Thyroid gland (tissue), 4 donors: ENCODE results near the gene MAGI3. TPM values are rescaled to one million over a fixed set of nuclear protein-coding genes. Genes with fewer than 3 reads are reported as not detected.
"Not testable (repeated sequence)": the region's sequence is repeated elsewhere in the genome, so short reads cannot be mapped to it uniquely, and the experiment has no call there.

Experiments used
- DNase-seq, 2 donors: peaks; one replicate each; pipeline ENCODE4 v3.0.0-alpha.2; 2019
- H3K27ac ChIP-seq, 3 donors: fragments of 200-600 bp; sonication (generic); 1 replicate in 2 of 3; 2 replicates in 1 of 3; pipeline ENCODE4 v1.5.1; 2016 to 2019; ENCODE audit warnings: mild to moderate bottlenecking in 1 of 3, moderate library complexity in 1 of 3
- H3K27me3 ChIP-seq: fragments of 200-600 bp; sonication (generic); one replicate; pipeline ENCODE4 v1.5.1; 2019
- H3K36me3 ChIP-seq, 2 donors: fragments of 200-600 bp; sonication (generic); one replicate each; pipeline ENCODE4 v1.5.1; 2016 to 2019
- H3K4me1 ChIP-seq, 2 donors: fragments of 200-600 bp; sonication (generic); one replicate each; pipeline ENCODE4 v1.5.1; 2017 to 2019
- H3K4me3 ChIP-seq, 3 donors: fragments of 200-600 bp; sonication (generic); replicated peaks in 1 of 3; 1 replicate in 2 of 3; 2 replicates in 1 of 3; pipeline ENCODE4 v1.5.1; 2016; ENCODE audit warnings: mild to moderate bottlenecking in 1 of 3
- H3K9me3 ChIP-seq: fragments of 200-600 bp; sonication (generic); one replicate; pipeline ENCODE4 v1.5.1; 2017
- POLR2A ChIP-seq, 2 donors: fragments of 450-650 bp; IDR thresholded peaks; one replicate each; pipeline ENCODE4 v1.6.1; 2017; ENCODE audit warnings: antibody characterized with exemption in 2 of 2, mild to moderate bottlenecking in 2 of 2, moderate library complexity in 1 of 2
- WGBS, 2 donors: methylation state at CpG; one replicate each; pipeline ENCODE4 v1.1.5; 2017; 5-methylcytosine and 5-hydroxymethylcytosine counted together
- intact Hi-C: fragments of 100-400 bp; cut with DNase I; formaldehyde crosslinking; loops from one replicate; pipeline ENCODE4 v1.15.1; 2023
- total RNA-seq, 4 donors: library from RNA; depleted of rRNA; stranded (reverse); fragments of >200 nt; gene quantifications; one replicate each; pipeline ENCODE4 v1.2.3, GENCODE V29; 2016
- TF ChIP-seq, protein P1 (sequence below), 6 experiments: fragments of 200-600 bp in 3 of 6; fragments of 450-650 bp in 3 of 6; sonication (generic) in 3 of 6; IDR thresholded peaks; one replicate each; pipeline ENCODE4 v1.5.1; 2016 to 2019; ENCODE audit warnings: antibody characterized with exemption in 6 of 6, mild to moderate bottlenecking in 2 of 6, inconsistent platforms in 1 of 6, moderate library complexity in 1 of 6

The MAGI3 gene
- total RNA-seq, 4 donors from 2014 or later = 52.9 to 91.0 (median 61.9) TPM

DNA sequence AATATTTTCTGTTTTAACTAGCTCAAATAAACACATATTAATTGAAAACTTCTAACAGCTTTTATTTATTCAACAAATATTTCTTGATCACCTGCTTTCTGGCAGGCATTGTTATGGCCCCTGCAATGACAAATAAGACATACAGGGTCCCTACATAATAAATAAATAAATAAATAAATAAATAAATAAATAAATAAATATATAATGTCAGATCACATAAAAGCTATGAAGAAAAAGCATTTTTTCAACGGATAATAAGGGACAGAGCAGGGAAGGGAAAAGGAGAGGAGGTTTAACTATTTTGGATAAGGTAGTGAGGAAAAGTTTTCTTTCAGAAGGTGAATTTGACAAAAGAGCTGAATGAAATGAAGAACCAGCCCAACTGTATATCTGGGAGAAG lies 115.0 kb downstream of the MAGI3 start:
- Histone ChIP-seq H3K4me1 (peaks cover 9 to 14% of the 10 kb centered on the region in 2 donors), H3K27me3 (no peaks in the 10 kb centered on the region), H3K9me3 (no peaks in the 10 kb centered on the region), H3K4me3 (no peak overlapping the region), H3K27ac (no peak overlapping the region), H3K36me3 (no peaks in the 10 kb centered on the region)
- DNase-seq = no peak
- 92% methylated on average over 1 of the region's 1 CpG for WGBS, 2 donors
- intact Hi-C loops = no loop called here
- TF ChIP-seq, protein P1, sequence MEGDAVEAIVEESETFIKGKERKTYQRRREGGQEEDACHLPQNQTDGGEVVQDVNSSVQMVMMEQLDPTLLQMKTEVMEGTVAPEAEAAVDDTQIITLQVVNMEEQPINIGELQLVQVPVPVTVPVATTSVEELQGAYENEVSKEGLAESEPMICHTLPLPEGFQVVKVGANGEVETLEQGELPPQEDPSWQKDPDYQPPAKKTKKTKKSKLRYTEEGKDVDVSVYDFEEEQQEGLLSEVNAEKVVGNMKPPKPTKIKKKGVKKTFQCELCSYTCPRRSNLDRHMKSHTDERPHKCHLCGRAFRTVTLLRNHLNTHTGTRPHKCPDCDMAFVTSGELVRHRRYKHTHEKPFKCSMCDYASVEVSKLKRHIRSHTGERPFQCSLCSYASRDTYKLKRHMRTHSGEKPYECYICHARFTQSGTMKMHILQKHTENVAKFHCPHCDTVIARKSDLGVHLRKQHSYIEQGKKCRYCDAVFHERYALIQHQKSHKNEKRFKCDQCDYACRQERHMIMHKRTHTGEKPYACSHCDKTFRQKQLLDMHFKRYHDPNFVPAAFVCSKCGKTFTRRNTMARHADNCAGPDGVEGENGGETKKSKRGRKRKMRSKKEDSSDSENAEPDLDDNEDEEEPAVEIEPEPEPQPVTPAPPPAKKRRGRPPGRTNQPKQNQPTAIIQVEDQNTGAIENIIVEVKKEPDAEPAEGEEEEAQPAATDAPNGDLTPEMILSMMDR (IDR thresholded peaks at IDR 0.05) = no peak
- TF ChIP-seq POLR2A (IDR thresholded peaks at IDR 0.05) = no peak

DNA sequence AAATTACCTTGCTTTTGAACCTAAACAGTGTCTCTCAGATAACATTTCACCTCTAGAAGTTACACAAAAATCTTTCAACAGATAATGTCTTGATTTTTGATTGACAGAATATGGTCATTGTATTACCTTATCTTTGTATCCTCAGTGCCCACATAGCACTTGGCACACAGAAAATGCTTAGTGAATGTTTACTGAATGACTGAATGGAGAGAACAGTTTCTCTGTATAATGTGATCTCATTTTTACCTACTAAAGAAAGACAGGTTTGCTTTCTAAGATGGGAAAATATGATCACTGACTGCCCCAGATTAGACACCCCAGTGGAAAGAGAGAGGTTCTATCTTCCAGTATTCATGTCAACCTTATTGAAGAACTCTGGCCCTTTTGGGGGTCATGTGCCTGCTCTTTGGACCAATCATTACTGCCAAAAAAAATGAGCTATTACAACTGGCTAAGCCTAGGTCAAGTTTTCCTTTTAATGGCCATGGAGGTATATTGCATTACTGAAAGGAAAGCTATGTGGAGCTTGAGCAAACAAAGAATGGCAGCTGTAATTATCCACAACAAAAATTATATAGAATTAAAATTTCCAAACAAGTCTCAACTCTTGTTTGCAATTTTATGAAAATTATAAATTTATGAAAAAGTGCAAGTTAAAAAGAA lies 117.4 kb downstream of the MAGI3 start:
- H3K4me1 ChIP-seq = peaks cover 9 to 14% of the 10 kb centered on the region in 2 donors
- no peaks in the 10 kb centered on the region for H3K27me3 ChIP-seq
- no peaks in the 10 kb centered on the region for H3K9me3 ChIP-seq
- H3K27ac ChIP-seq = no peak overlapping the region
- intact Hi-C loops = no loop called here
- no peak for TF ChIP-seq POLR2A (IDR thresholded peaks at IDR 0.05)
- TF ChIP-seq, protein P1 (IDR thresholded peaks at IDR 0.05) = no peak
- no peak overlapping the region for H3K4me3 ChIP-seq
- DNase-seq = no peak
- no peaks in the 10 kb centered on the region for H3K36me3 ChIP-seq

DNA sequence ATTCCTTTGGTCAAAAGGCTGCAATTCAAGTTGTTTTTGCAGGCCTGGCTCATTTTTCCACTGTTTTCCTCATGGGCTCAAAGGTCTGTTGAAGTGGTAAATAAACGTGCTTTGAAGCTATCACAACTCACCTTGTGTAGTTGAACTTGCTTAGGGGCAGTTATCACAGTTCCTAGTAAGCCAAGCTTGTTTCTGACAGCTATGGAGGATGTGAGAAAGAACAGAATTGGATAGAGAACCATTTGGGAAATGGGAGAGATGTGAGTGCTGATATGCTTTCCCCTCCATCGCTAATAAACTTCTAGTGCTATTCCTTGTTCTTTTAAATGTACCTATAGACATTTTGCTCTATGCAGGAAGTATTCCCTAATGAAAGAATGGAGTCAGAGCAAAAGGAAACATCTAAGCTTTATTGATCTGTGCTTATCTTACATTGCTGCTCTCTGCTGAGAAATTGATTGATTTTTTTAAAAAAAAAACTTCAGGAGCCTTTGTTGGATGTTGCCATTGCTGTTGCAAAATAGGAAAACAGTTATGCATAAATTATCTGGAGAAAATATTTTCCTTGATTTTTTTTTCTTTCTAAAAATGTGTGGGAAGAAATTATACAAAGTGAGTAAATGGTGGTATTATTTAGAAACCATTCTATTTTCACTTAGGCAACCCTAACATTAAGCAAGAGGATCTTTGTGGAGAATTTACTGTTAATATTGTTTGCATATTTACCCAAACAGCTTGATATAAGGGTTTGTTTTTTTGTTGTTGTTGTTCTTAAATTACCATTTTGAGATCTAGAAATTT lies 118.2 kb downstream of the MAGI3 start:
- TF ChIP-seq, protein P1 (IDR thresholded peaks at IDR 0.05) = no peak
- no peak for TF ChIP-seq POLR2A (IDR thresholded peaks at IDR 0.05)
- Histone ChIP-seq H3K4me3 (no peak overlapping the region), H3K36me3 (no peaks in the 10 kb centered on the region), H3K4me1 (peaks cover 9 to 14% of the 10 kb centered on the region in 2 donors), H3K27ac (no peak overlapping the region), H3K27me3 (no peaks in the 10 kb centered on the region), H3K9me3 (no peaks in the 10 kb centered on the region)
- intact Hi-C loops = no loop called here
- WGBS, 2 donors = 46% methylated on average over 2 of the region's 2 CpGs
- DNase-seq = no peak

DNA sequence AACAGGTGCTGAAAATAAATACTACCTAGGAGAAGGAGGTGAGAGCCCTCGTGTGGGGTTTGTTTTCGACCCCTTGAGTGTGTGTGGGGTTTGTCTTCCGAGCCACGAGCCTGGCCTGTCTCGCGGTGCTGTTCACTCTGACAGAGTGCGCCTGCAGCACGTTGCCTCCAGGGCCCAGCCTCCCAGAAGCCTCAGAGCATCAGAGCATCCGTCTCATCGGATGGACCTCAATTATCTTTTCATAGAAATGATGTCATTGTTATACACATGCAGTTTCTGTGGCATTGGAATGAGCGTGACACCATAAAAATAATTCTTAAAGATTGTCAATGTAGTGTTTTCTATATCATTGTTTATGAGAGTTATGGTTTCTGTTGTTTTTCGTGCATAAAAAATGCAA lies 119.5 kb downstream of the MAGI3 start:
- H3K27ac ChIP-seq, intact Hi-C loops, DNase-seq, H3K27me3 ChIP-seq, H3K9me3 ChIP-seq, H3K4me3 ChIP-seq, H3K36me3 ChIP-seq: not testable (repeated sequence)
- peaks cover 9 to 17% of the 10 kb centered on the region in 2 donors for H3K4me1 ChIP-seq
- 97 to 98% methylated on average over 4 to 5 of the region's 12 CpGs for WGBS, 2 donors

DNA sequence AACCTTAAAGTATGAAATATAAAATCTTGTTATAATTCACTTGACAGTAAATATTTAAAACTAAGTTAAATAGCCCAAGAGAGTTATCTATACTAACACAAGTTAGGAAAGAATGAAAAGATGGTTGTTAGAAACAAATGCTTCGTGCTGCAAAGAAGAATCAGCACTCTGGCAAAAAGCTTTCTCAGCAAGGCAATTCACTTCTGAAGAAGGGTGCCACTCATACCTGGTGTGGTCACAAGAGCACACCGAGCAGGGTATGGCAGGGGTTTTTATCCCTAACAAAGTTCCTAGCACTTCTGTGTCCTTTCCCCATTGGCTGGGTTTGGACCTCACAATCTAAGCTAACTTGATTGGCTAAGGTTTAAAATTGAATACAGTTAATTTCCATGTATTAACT lies 121.0 kb downstream of the MAGI3 start:
- Histone ChIP-seq H3K4me3 (no peak overlapping the region), H3K27ac (no peak overlapping the region), H3K4me1 (peaks cover 16 to 19% of the 10 kb centered on the region in 2 donors), H3K36me3 (no peaks in the 10 kb centered on the region), H3K9me3 (no peaks in the 10 kb centered on the region), H3K27me3 (no peaks in the 10 kb centered on the region)
- WGBS, 2 donors = 94 to 99% methylated on average over 2 of the region's 2 CpGs
- DNase-seq = no peak
- TF ChIP-seq, protein P1 (IDR thresholded peaks at IDR 0.05) = no peak
- no peak for TF ChIP-seq POLR2A (IDR thresholded peaks at IDR 0.05)
- intact Hi-C loops = no loop called here
